ENCODE data around the gene SYT17. TPM values are rescaled to one million over a fixed set of nuclear protein-coding genes. Genes with fewer than 3 reads are reported as not detected.

Gene SYT17
- polyA plus RNA-seq, 1 donor (not counting 4 experiments of a cell fraction or from before 2014, with no cell fraction given) = not detected

GRCh38 chr16:19215705-19216104, 47.7 kb downstream of the SYT17 start:
- H3K27ac ChIP-seq (ENCODE audit: control insufficient read depth, insufficient read depth, low read length) = no peak overlapping the region
- FAIRE-seq (no peak), DNase-seq (ENCODE audit: low read depth, low spot score) (no peak)
- H3K4me3 ChIP-seq (ENCODE audit: control insufficient read depth in 2 of 3, extremely low read depth in 1 of 3, insufficient read depth in 2 of 3, low read depth in 1 of 3, low read length in 3 of 3) = no peak overlapping the region
- H3K27me3 ChIP-seq (ENCODE audit: control insufficient read depth, extremely low read depth, insufficient read depth, low read length) = no peaks in the 10 kb centered on the region
- H3K9me1 ChIP-seq (ENCODE audit: control insufficient read depth, extremely low read depth, insufficient read depth, low read length) = no peaks in the 10 kb centered on the region
- TF ChIP-seq CTCF (optimal IDR thresholded peaks at IDR 0.05 in 1 of 3, IDR thresholded peaks at IDR 0.05 in 1 of 3, conservative IDR thresholded peaks at IDR 0.05 in 1 of 3; ENCODE audit: extremely low read depth in 1 of 3, insufficient read depth in 2 of 3, low read length in 3 of 3) (no peak), EZH2 (IDR thresholded peaks at IDR 0.05; ENCODE audit: low read length) (no peak)
- no peak overlapping the region for H3K9ac ChIP-seq (ENCODE audit: control insufficient read depth, extremely low read depth, insufficient read depth, low read length)
- no peak overlapping the region for H2AFZ ChIP-seq (ENCODE audit: control insufficient read depth, low read length)
- dilution Hi-C loops (cut with MboI; ENCODE audit: extremely low pct_ligation_motif_present, low sequenced_read_pairs) = no loop called here
- H3K4me1 ChIP-seq (ENCODE audit: control insufficient read depth, extremely low read depth, insufficient read depth, low read length) = no peaks in the 10 kb centered on the region
- peaks cover 3% of the 10 kb centered on the region for H3K9me3 ChIP-seq (ENCODE audit: control insufficient read depth, low read depth, low read length)
- no peaks in the 10 kb centered on the region for H3K36me3 ChIP-seq (ENCODE audit: control insufficient read depth in 2 of 2, extremely low read depth in 1 of 2, insufficient read depth in 2 of 2, low read length in 2 of 2)
- H4K20me1 ChIP-seq (ENCODE audit: control insufficient read depth, extremely low read depth, insufficient read depth, low read length) = no peaks in the 10 kb centered on the region
- H3K4me2 ChIP-seq (ENCODE audit: control insufficient read depth, extremely low read depth, insufficient read depth, low read depth, low read length) = no peak overlapping the region
- H3K79me2 ChIP-seq (ENCODE audit: control insufficient read depth, insufficient read depth, low read length) = no peaks in the 10 kb centered on the region

- H4K20me1 ChIP-seq (ENCODE audit: control insufficient read depth, extremely low read depth, insufficient read depth, low read length) = no peaks in the 10 kb centered on the region
- H3K27me3 ChIP-seq (ENCODE audit: control insufficient read depth, extremely low read depth, insufficient read depth, low read length) = no peaks in the 10 kb centered on the region
- H3K4me1 ChIP-seq (ENCODE audit: control insufficient read depth, extremely low read depth, insufficient read depth, low read length) = no peaks in the 10 kb centered on the region
- H3K4me2 ChIP-seq (ENCODE audit: control insufficient read depth, extremely low read depth, insufficient read depth, low read depth, low read length) = no peak overlapping the region
- TF ChIP-seq CTCF (optimal IDR thresholded peaks at IDR 0.05 in 1 of 3, IDR thresholded peaks at IDR 0.05 in 1 of 3, conservative IDR thresholded peaks at IDR 0.05 in 1 of 3; ENCODE audit: extremely low read depth in 1 of 3, insufficient read depth in 2 of 3, low read length in 3 of 3) (no peak), EZH2 (IDR thresholded peaks at IDR 0.05; ENCODE audit: low read length) (no peak)
- H3K27ac ChIP-seq (ENCODE audit: control insufficient read depth, insufficient read depth, low read length) = no peak overlapping the region
- no peak overlapping the region for H3K9ac ChIP-seq (ENCODE audit: control insufficient read depth, extremely low read depth, insufficient read depth, low read length)
- no peak overlapping the region for H3K4me3 ChIP-seq (ENCODE audit: control insufficient read depth in 2 of 3, extremely low read depth in 1 of 3, insufficient read depth in 2 of 3, low read depth in 1 of 3, low read length in 3 of 3)
- no peak for FAIRE-seq
- H3K36me3 ChIP-seq (ENCODE audit: control insufficient read depth in 2 of 2, extremely low read depth in 1 of 2, insufficient read depth in 2 of 2, low read length in 2 of 2) = no peaks in the 10 kb centered on the region
- no peak for DNase-seq (ENCODE audit: low read depth, low spot score)
- no peaks in the 10 kb centered on the region for H3K79me2 ChIP-seq (ENCODE audit: control insufficient read depth, insufficient read depth, low read length)
- H3K9me1 ChIP-seq (ENCODE audit: control insufficient read depth, extremely low read depth, insufficient read depth, low read length) = no peaks in the 10 kb centered on the region
- no peaks in the 10 kb centered on the region for H3K9me3 ChIP-seq (ENCODE audit: control insufficient read depth, low read depth, low read length)
- dilution Hi-C loops (cut with MboI; ENCODE audit: extremely low pct_ligation_motif_present, low sequenced_read_pairs) = no loop called here
- no peak overlapping the region for H2AFZ ChIP-seq (ENCODE audit: control insufficient read depth, low read length)
These were observed 50.5 kb downstream of the SYT17 start for GRCh38 chr16:19218581-19218980.
